Measurements from ENCODE around the gene STOX1. TPM values are rescaled to one million over a fixed set of nuclear protein-coding genes. Genes with fewer than 3 reads are reported as not detected.
"Not testable (repeated sequence)": the region's sequence is repeated elsewhere in the genome, so short reads cannot be mapped to it uniquely, and the experiment has no call there.

The STOX1 gene
- polyA plus RNA-seq, 3 donors, result 0.03 TPM; not detected in 2

DNA sequence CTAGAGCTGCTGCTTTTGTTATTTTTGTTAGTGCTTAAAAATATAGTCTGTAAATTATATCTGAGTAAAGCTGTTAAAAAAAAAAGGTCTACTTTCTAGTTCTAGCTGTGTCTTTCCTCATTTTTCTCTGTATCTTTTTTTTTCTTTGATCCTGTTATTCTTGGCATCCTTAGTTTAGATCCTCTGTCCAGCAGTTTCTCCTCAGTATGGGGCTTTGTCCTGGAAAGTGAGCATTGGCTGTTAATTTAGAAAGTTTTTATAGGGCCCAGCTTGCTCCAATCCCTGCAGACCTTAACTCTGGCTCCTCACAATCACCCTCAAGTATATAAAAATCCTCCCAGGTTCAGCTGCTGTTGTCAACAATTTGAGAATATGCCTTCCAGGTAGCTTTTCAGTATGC, 97.3 kb downstream of the STOX1 start:
- Histone ChIP-seq H3K9ac (ENCODE audit: insufficient read depth, low read length, poor library complexity, severe bottlenecking) (no peak overlapping the region), H3K9me3 (replicated peaks in 1 of 2; ENCODE audit: control insufficient read depth in 1 of 2, insufficient read depth in 1 of 2, low read length in 2 of 2) (no peaks in the 10 kb centered on the region), H3K4me2 (replicated peaks; ENCODE audit: extremely low read depth, low read length, poor library complexity, severe bottlenecking) (no peak overlapping the region), H3K4me1 (ENCODE audit: control insufficient read depth in 1 of 2, insufficient read depth in 2 of 2, low read length in 2 of 2) (no peaks in the 10 kb centered on the region), H3K79me2 (ENCODE audit: insufficient read depth, low read length) (no peaks in the 10 kb centered on the region), H3K27me3 (ENCODE audit: control insufficient read depth in 2 of 2, insufficient read depth in 2 of 2, low read length in 2 of 2) (no peaks in the 10 kb centered on the region), H2AFZ (ENCODE audit: insufficient read depth, low read depth, low read length, poor library complexity, severe bottlenecking) (no peak overlapping the region), H3K36me3 (replicated peaks in 1 of 2; ENCODE audit: control insufficient read depth in 1 of 2, insufficient read depth in 2 of 2, low read length in 2 of 2) (peaks cover 37 to 80% of the 10 kb centered on the region in 2 donors), H3K27ac (ENCODE audit: low read depth in 1 of 2, low read length in 2 of 2) (no peak overlapping the region), H3K4me3 (replicated peaks in 1 of 3; ENCODE audit: low read depth in 2 of 3, low read length in 3 of 3) (no peak overlapping the region), H4K20me1 (ENCODE audit: insufficient read depth, low read length) (no peaks in the 10 kb centered on the region)
- Mint-ChIP-seq H3K36me3 (peaks cover 48 to 75% of the 10 kb centered on the region in 2 donors), H3K27me3 (ENCODE audit: low read depth in 3 of 3) (peaks cover 0 to 2% (median 0%) of the 10 kb centered on the region in 3 donors), H3K4me3 (no peak overlapping the region), H3K4me1 (no peaks in the 10 kb centered on the region), H3K9me3 (no peaks in the 10 kb centered on the region), H3K27ac (peak overlapping the region in 3 of 7 donors; percentile 5 to 37 (median 27))
- DNase-seq, result no peak
- TF ChIP-seq, protein P1, sequence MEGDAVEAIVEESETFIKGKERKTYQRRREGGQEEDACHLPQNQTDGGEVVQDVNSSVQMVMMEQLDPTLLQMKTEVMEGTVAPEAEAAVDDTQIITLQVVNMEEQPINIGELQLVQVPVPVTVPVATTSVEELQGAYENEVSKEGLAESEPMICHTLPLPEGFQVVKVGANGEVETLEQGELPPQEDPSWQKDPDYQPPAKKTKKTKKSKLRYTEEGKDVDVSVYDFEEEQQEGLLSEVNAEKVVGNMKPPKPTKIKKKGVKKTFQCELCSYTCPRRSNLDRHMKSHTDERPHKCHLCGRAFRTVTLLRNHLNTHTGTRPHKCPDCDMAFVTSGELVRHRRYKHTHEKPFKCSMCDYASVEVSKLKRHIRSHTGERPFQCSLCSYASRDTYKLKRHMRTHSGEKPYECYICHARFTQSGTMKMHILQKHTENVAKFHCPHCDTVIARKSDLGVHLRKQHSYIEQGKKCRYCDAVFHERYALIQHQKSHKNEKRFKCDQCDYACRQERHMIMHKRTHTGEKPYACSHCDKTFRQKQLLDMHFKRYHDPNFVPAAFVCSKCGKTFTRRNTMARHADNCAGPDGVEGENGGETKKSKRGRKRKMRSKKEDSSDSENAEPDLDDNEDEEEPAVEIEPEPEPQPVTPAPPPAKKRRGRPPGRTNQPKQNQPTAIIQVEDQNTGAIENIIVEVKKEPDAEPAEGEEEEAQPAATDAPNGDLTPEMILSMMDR (IDR thresholded peaks at IDR 0.05), result no peak
- intact Hi-C loops (cut with micrococcal nuclease), result no loop called here

DNA sequence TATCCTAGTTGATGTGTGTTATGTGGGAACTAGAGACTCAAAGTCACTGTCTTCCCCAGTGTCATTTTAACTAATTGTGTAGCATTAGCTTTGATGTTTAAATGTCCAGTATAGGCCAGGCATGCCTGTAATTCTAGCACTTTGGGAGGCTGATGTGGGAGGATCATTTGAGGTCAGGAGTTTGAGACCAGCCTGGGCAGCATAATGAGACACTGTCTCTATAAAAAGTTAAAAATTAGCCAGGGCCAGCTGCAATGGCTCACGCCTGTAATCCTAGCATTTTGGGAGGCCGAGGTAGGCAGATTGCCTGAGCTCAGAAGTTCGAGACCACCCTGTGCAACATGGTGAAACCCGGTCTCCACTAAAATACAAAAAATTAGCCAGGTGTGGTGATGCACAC, 98.2 kb downstream of the STOX1 start:
- WGBS (ENCODE audit: insufficient coverage), result 85% methylated on average over 2 of the region's 4 CpGs
- peak overlapping the region in 1 of 7 donors; percentile 5 for H3K27ac Mint-ChIP-seq
- intact Hi-C loops (cut with micrococcal nuclease), result no loop called here

DNA sequence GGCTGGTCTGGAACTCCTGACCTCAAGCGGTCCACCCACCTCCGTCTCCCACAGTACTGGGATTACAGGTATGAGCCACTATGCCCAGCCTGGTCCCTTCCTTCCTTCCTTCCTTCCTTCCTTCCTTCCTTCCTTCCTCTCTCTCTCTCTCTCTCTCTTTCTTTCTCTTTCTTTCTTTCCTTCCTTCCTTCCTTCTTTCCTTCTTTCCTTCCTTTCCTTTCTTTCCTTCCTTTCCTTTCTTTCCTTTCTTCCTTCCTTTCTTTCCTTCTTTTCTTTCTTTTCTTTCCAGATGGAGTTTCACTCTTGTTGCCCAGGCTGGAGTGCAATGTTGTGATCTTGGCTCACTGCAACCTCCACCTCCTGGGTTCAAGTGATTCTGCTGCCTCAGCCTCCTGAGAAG, 101.8 kb downstream of the STOX1 start:
- H3K4me1 Mint-ChIP-seq; H3K27me3 ChIP-seq (ENCODE audit: control insufficient read depth in 2 of 2, insufficient read depth in 2 of 2, low read length in 2 of 2); H2AFZ ChIP-seq (ENCODE audit: insufficient read depth, low read depth, low read length, poor library complexity, severe bottlenecking); H3K4me3 Mint-ChIP-seq; H3K4me3 ChIP-seq (replicated peaks in 1 of 3; ENCODE audit: low read depth in 2 of 3, low read length in 3 of 3); H4K20me1 ChIP-seq (ENCODE audit: insufficient read depth, low read length); H3K27ac ChIP-seq (ENCODE audit: low read depth in 1 of 2, low read length in 2 of 2); intact Hi-C loops (cut with micrococcal nuclease); H3K79me2 ChIP-seq (ENCODE audit: insufficient read depth, low read length); H3K4me2 ChIP-seq (replicated peaks; ENCODE audit: extremely low read depth, low read length, poor library complexity, severe bottlenecking); H3K9me3 Mint-ChIP-seq; H3K9me3 ChIP-seq (replicated peaks in 1 of 2; ENCODE audit: control insufficient read depth in 1 of 2, insufficient read depth in 1 of 2, low read length in 2 of 2); H3K4me1 ChIP-seq (ENCODE audit: control insufficient read depth in 1 of 2, insufficient read depth in 2 of 2, low read length in 2 of 2); H3K27me3 Mint-ChIP-seq (ENCODE audit: low read depth in 3 of 3); DNase-seq; H3K9ac ChIP-seq (ENCODE audit: insufficient read depth, low read length, poor library complexity, severe bottlenecking): not testable (repeated sequence)
- H3K27ac Mint-ChIP-seq, result peak overlapping the region in 2 of 7 donors; percentile 46 to 79
- peaks cover 20 to 85% of the 10 kb centered on the region in 2 donors for H3K36me3 ChIP-seq (replicated peaks in 1 of 2; ENCODE audit: control insufficient read depth in 1 of 2, insufficient read depth in 2 of 2, low read length in 2 of 2)
- WGBS (ENCODE audit: insufficient coverage), result 100% methylated on average over 1 of the region's 2 CpGs
- H3K36me3 Mint-ChIP-seq, result peaks cover 52 to 74% of the 10 kb centered on the region in 2 donors

More for the DNA sequence above, 98.2 kb downstream of the STOX1 start:
- no peaks in the 10 kb centered on the region for H3K9me3 ChIP-seq (replicated peaks in 1 of 2; ENCODE audit: control insufficient read depth in 1 of 2, insufficient read depth in 1 of 2, low read length in 2 of 2)
- Mint-ChIP-seq H3K9me3 (peaks cover 0 to 1% (median 0%) of the 10 kb centered on the region in 7 donors), H3K27me3 (ENCODE audit: low read depth in 3 of 3) (peaks cover 0 to 2% (median 0%) of the 10 kb centered on the region in 3 donors), H3K36me3 (peaks cover 46 to 75% of the 10 kb centered on the region in 2 donors), H3K4me3 (no peak overlapping the region), H3K4me1 (no peaks in the 10 kb centered on the region)
- H3K79me2 ChIP-seq (ENCODE audit: insufficient read depth, low read length), result no peaks in the 10 kb centered on the region
- peaks cover 33 to 80% of the 10 kb centered on the region in 2 donors for H3K36me3 ChIP-seq (replicated peaks in 1 of 2; ENCODE audit: control insufficient read depth in 1 of 2, insufficient read depth in 2 of 2, low read length in 2 of 2)
- TF ChIP-seq, protein P1 (IDR thresholded peaks at IDR 0.05), result no peak
- DNase-seq, result no peak
- no peak overlapping the region for H3K27ac ChIP-seq (ENCODE audit: low read depth in 1 of 2, low read length in 2 of 2)
- no peaks in the 10 kb centered on the region for H3K27me3 ChIP-seq (ENCODE audit: control insufficient read depth in 2 of 2, insufficient read depth in 2 of 2, low read length in 2 of 2)
- no peak overlapping the region for H3K4me2 ChIP-seq (replicated peaks; ENCODE audit: extremely low read depth, low read length, poor library complexity, severe bottlenecking)
- no peak overlapping the region for H3K9ac ChIP-seq (ENCODE audit: insufficient read depth, low read length, poor library complexity, severe bottlenecking)
- H3K4me3 ChIP-seq (replicated peaks in 1 of 3; ENCODE audit: low read depth in 2 of 3, low read length in 3 of 3), result no peak overlapping the region
- no peak overlapping the region for H2AFZ ChIP-seq (ENCODE audit: insufficient read depth, low read depth, low read length, poor library complexity, severe bottlenecking)
- H3K4me1 ChIP-seq (ENCODE audit: control insufficient read depth in 1 of 2, insufficient read depth in 2 of 2, low read length in 2 of 2), result no peaks in the 10 kb centered on the region
- no peaks in the 10 kb centered on the region for H4K20me1 ChIP-seq (ENCODE audit: insufficient read depth, low read length)
